Measurements from ENCODE around the gene CD163.
"Not testable (repeated sequence)": the region's sequence is repeated elsewhere in the genome, so short reads cannot be mapped to it uniquely, and the experiment has no call there.

The CD163 gene

GRCh38 chr12:7503686-7504415, at the start of gene CD163:
Gene CD163, minus strand, starts transcription at chr12:7503777. Its CDS starts 87 bp downstream, at chr12:7503690.
- Mint-ChIP-seq H3K27ac (no peak within 1 kb of the TSS), H3K4me3 (no peak within 1 kb of the TSS), H3K36me3 (no peaks in the 10 kb centered on the region), H3K9me3 (no peaks in the 10 kb centered on the region), H3K4me1 (no peaks in the 10 kb centered on the region)
- DNase-seq (ENCODE audit: low spot score in 2 of 2) (no peak), ATAC-seq (no peak)

- ATAC-seq = no peak
- DNase-seq (ENCODE audit: low spot score in 2 of 2) = no peak
- H3K4me3 Mint-ChIP-seq = no peak overlapping the region
- H3K9me3 Mint-ChIP-seq = peaks cover 2% of the 10 kb centered on the region
- no peaks in the 10 kb centered on the region for H3K4me1 Mint-ChIP-seq
- H3K36me3 Mint-ChIP-seq = no peaks in the 10 kb centered on the region
- H3K27ac Mint-ChIP-seq = no peak overlapping the region
Measured at GRCh38 chr12:7542813-7543212, 39.2 kb upstream of the CD163 start.

- H3K9me3 Mint-ChIP-seq = peaks cover 2% of the 10 kb centered on the region
- ATAC-seq = no peak
- no peak overlapping the region for H3K4me3 Mint-ChIP-seq
- H3K36me3 Mint-ChIP-seq = no peaks in the 10 kb centered on the region
- H3K27ac Mint-ChIP-seq = no peak overlapping the region
- H3K4me1 Mint-ChIP-seq = no peaks in the 10 kb centered on the region
- DNase-seq (ENCODE audit: low spot score in 2 of 2) = no peak
Measured at GRCh38 chr12:7542046-7542445, 38.5 kb upstream of the CD163 start.

- ATAC-seq = no peak
- H3K36me3 Mint-ChIP-seq = no peaks in the 10 kb centered on the region
- no peak overlapping the region for H3K4me3 Mint-ChIP-seq
- H3K9me3 Mint-ChIP-seq = no peaks in the 10 kb centered on the region
- DNase-seq (ENCODE audit: low spot score in 2 of 2) = no peak
- H3K27ac Mint-ChIP-seq = no peak overlapping the region
- H3K4me1 Mint-ChIP-seq = no peaks in the 10 kb centered on the region
Measured at GRCh38 chr12:7514416-7514815, 10.8 kb upstream of the CD163 start.

- no peaks in the 10 kb centered on the region for H3K36me3 Mint-ChIP-seq
- no peak for DNase-seq (ENCODE audit: low spot score in 2 of 2)
- ATAC-seq = no peak
- no peaks in the 10 kb centered on the region for H3K9me3 Mint-ChIP-seq
- H3K4me3 Mint-ChIP-seq = no peak overlapping the region
- no peaks in the 10 kb centered on the region for H3K4me1 Mint-ChIP-seq
- no peak overlapping the region for H3K27ac Mint-ChIP-seq
Measured at GRCh38 chr12:7512553-7512952, 9.0 kb upstream of the CD163 start.

- not testable (repeated sequence) for H3K9me3 Mint-ChIP-seq; DNase-seq (ENCODE audit: low spot score in 2 of 2); H3K4me3 Mint-ChIP-seq; ATAC-seq; H3K36me3 Mint-ChIP-seq; H3K4me1 Mint-ChIP-seq; H3K27ac Mint-ChIP-seq
Measured at GRCh38 chr12:7509793-7510470, 6.4 kb upstream of the CD163 start.

GRCh38 chr12:7502612-7503011, 965 bp downstream of the CD163 start:
- ATAC-seq (no peak), DNase-seq (ENCODE audit: low spot score in 2 of 2) (no peak)
- no peak overlapping the region for H3K4me3 Mint-ChIP-seq
- H3K9me3 Mint-ChIP-seq = no peaks in the 10 kb centered on the region
- no peaks in the 10 kb centered on the region for H3K4me1 Mint-ChIP-seq
- no peaks in the 10 kb centered on the region for H3K36me3 Mint-ChIP-seq
- no peak overlapping the region for H3K27ac Mint-ChIP-seq

- H3K27ac Mint-ChIP-seq = no peak overlapping the region
- ATAC-seq (no peak), DNase-seq (ENCODE audit: low spot score in 2 of 2) (no peak)
- H3K9me3 Mint-ChIP-seq = no peaks in the 10 kb centered on the region
- H3K4me1 Mint-ChIP-seq = no peaks in the 10 kb centered on the region
- no peaks in the 10 kb centered on the region for H3K36me3 Mint-ChIP-seq
- no peak overlapping the region for H3K4me3 Mint-ChIP-seq
Measured at GRCh38 chr12:7501031-7501588, 2.5 kb downstream of the CD163 start.

GRCh38 chr12:7499636-7500035, 3.9 kb downstream of the CD163 start:
- Mint-ChIP-seq H3K27ac (no peak overlapping the region), H3K4me3 (no peak overlapping the region), H3K4me1 (no peaks in the 10 kb centered on the region), H3K36me3 (no peaks in the 10 kb centered on the region), H3K9me3 (no peaks in the 10 kb centered on the region)
- ATAC-seq (no peak), DNase-seq (ENCODE audit: low spot score in 2 of 2) (no peak)

GRCh38 chr12:7498809-7499208, 4.8 kb downstream of the CD163 start:
- H3K4me3 Mint-ChIP-seq = no peak overlapping the region
- H3K36me3 Mint-ChIP-seq = no peaks in the 10 kb centered on the region
- no peaks in the 10 kb centered on the region for H3K9me3 Mint-ChIP-seq
- no peak for DNase-seq (ENCODE audit: low spot score in 2 of 2)
- H3K4me1 Mint-ChIP-seq = no peaks in the 10 kb centered on the region
- no peak for ATAC-seq
- no peak overlapping the region for H3K27ac Mint-ChIP-seq

- Mint-ChIP-seq H3K4me3 (no peak overlapping the region), H3K27ac (no peak overlapping the region), H3K36me3 (no peaks in the 10 kb centered on the region), H3K4me1 (no peaks in the 10 kb centered on the region), H3K9me3 (no peaks in the 10 kb centered on the region)
- DNase-seq (ENCODE audit: low spot score in 2 of 2) (no peak), ATAC-seq (no peak)
Measured at GRCh38 chr12:7497661-7498060, 5.9 kb downstream of the CD163 start.

GRCh38 chr12:7496451-7496850, 7.1 kb downstream of the CD163 start:
- H3K4me1 Mint-ChIP-seq = no peaks in the 10 kb centered on the region
- H3K36me3 Mint-ChIP-seq = no peaks in the 10 kb centered on the region
- no peaks in the 10 kb centered on the region for H3K9me3 Mint-ChIP-seq
- no peak overlapping the region for H3K27ac Mint-ChIP-seq
- no peak for DNase-seq (ENCODE audit: low spot score in 2 of 2)
- ATAC-seq = no peak
- H3K4me3 Mint-ChIP-seq = no peak overlapping the region

GRCh38 chr12:7495136-7495535, 8.4 kb downstream of the CD163 start:
- Mint-ChIP-seq H3K36me3 (no peaks in the 10 kb centered on the region), H3K4me3 (no peak overlapping the region), H3K4me1 (no peaks in the 10 kb centered on the region), H3K9me3 (no peaks in the 10 kb centered on the region), H3K27ac (no peak overlapping the region)
- no peak for ATAC-seq
- no peak for DNase-seq (ENCODE audit: low spot score in 2 of 2)

GRCh38 chr12:7493006-7493405, 10.6 kb downstream of the CD163 start:
- DNase-seq (ENCODE audit: low spot score in 2 of 2) (no peak), ATAC-seq (no peak)
- Mint-ChIP-seq H3K9me3 (no peaks in the 10 kb centered on the region), H3K36me3 (no peaks in the 10 kb centered on the region), H3K27ac (no peak overlapping the region), H3K4me1 (no peaks in the 10 kb centered on the region), H3K4me3 (no peak overlapping the region)

- Mint-ChIP-seq H3K27ac (no peak overlapping the region), H3K36me3 (no peaks in the 10 kb centered on the region), H3K4me1 (no peaks in the 10 kb centered on the region), H3K4me3 (no peak overlapping the region), H3K9me3 (no peaks in the 10 kb centered on the region)
- DNase-seq (ENCODE audit: low spot score in 2 of 2) = no peak
- ATAC-seq = no peak
Measured at GRCh38 chr12:7486512-7486911, 17.1 kb downstream of the CD163 start.

- no peak for ATAC-seq
- H3K36me3 Mint-ChIP-seq = no peaks in the 10 kb centered on the region
- no peaks in the 10 kb centered on the region for H3K4me1 Mint-ChIP-seq
Measured at GRCh38 chr12:7485095-7485494, 18.5 kb downstream of the CD163 start.

More at GRCh38 chr12:7485095-7485494, 18.5 kb downstream of the CD163 start:
- H3K4me3 Mint-ChIP-seq = no peak overlapping the region
- no peaks in the 10 kb centered on the region for H3K9me3 Mint-ChIP-seq
- DNase-seq (ENCODE audit: low spot score in 2 of 2) = no peak
- no peak overlapping the region for H3K27ac Mint-ChIP-seq

All from stimulated activated effector memory CD8-positive, alpha-beta T cell treated with anti-CD3 and anti-CD28 coated beads, Interleukin-12 subunit alpha, Interleukin-12 subunit beta, amount 100 ng/mL, for 72 hours (primary cell).